IgD-negative memory B cell (primary cell): Measurements from ENCODE around the gene MYRIP. TPM values are rescaled to one million over a fixed set of nuclear protein-coding genes. Genes with fewer than 3 reads are reported as not detected.
A peak's percentile ranks its signal among the peaks of the same experiment; 100 is the strongest.
"Not testable (repeated sequence)": the region's sequence is repeated elsewhere in the genome, so short reads cannot be mapped to it uniquely, and the experiment has no call there.

Experiments used
- H3K27ac Mint-ChIP-seq, 3 donors: one replicate each; pipeline ENCODE4 v1.8.0; 2020 to 2022; ENCODE audit warnings: mild to moderate bottlenecking in 3 of 3, mixed read lengths in 3 of 3, moderate library complexity in 1 of 3
- H3K27me3 Mint-ChIP-seq: one replicate; pipeline ENCODE4 v1.8.0; 2021; ENCODE audit warnings: mixed read lengths
- H3K36me3 Mint-ChIP-seq: one replicate; pipeline ENCODE4 v1.8.0; 2020; ENCODE audit warnings: mild to moderate bottlenecking, mixed read lengths
- H3K4me1 Mint-ChIP-seq, 3 donors: one replicate each; pipeline ENCODE4 v1.8.0; 2020 to 2022; ENCODE audit warnings: mixed read lengths in 3 of 3, mild to moderate bottlenecking in 1 of 3
- H3K4me3 Mint-ChIP-seq, 4 donors: one replicate each; pipeline ENCODE4 v1.8.0; 2020 to 2022; ENCODE audit warnings: mild to moderate bottlenecking in 4 of 4, mixed read lengths in 4 of 4, moderate library complexity in 3 of 4
- H3K9me3 Mint-ChIP-seq, 3 donors: one replicate each; pipeline ENCODE4 v1.8.0; 2020 to 2021; ENCODE audit warnings: mixed read lengths in 3 of 3, mild to moderate bottlenecking in 1 of 3
- polyA plus RNA-seq: library from polyadenylated mRNA; unstranded; fragments of 300-500 nt; fragmentation: Illumina TruSeq; gene quantifications from one replicate; pipeline ENCODE4 v1.2.3, GENCODE V29; 2021

Gene MYRIP
- 0.11 TPM for polyA plus RNA-seq

GRCh38 chr3:39809181-39809994 is at the start of gene MYRIP:
TSS of gene MYRIP (plus strand) at chr3:39809609. CDS start at chr3:39900817, 91,208 bp downstream.
- peaks cover 31% of the 10 kb centered on the region for H3K27me3 Mint-ChIP-seq
- H3K27ac Mint-ChIP-seq = no peak within 1 kb of the TSS
- peaks cover 11 to 25% (median 18%) of the 10 kb centered on the region in 3 donors for H3K4me1 Mint-ChIP-seq
- H3K36me3 Mint-ChIP-seq = no peaks in the 10 kb centered on the region
- H3K4me3 Mint-ChIP-seq = peak within 1 kb of the TSS; percentile 75 to 92 (median 82)
- H3K9me3 Mint-ChIP-seq = no peaks in the 10 kb centered on the region

GRCh38 chr3:39760325-39760724 is 49.1 kb upstream of the MYRIP start:
- Mint-ChIP-seq H3K36me3 (no peaks in the 10 kb centered on the region), H3K9me3 (peaks cover 0 to 3% (median 0%) of the 10 kb centered on the region in 3 donors), H3K27ac (no peak overlapping the region), H3K4me3 (no peak overlapping the region), H3K27me3 (peaks cover 5% of the 10 kb centered on the region), H3K4me1 (peaks cover under 1 to 3% (median 2%) of the 10 kb centered on the region in 3 donors)

GRCh38 chr3:39762537-39763070 is 46.8 kb upstream of the MYRIP start:
- peaks cover 4% of the 10 kb centered on the region in 3 donors for H3K9me3 Mint-ChIP-seq
- H3K4me1 Mint-ChIP-seq = no peaks in the 10 kb centered on the region
- H3K4me3 Mint-ChIP-seq = no peak overlapping the region
- H3K27me3 Mint-ChIP-seq = peaks cover 5% of the 10 kb centered on the region
- H3K36me3 Mint-ChIP-seq = no peaks in the 10 kb centered on the region
- H3K27ac Mint-ChIP-seq = no peak overlapping the region

DNA sequence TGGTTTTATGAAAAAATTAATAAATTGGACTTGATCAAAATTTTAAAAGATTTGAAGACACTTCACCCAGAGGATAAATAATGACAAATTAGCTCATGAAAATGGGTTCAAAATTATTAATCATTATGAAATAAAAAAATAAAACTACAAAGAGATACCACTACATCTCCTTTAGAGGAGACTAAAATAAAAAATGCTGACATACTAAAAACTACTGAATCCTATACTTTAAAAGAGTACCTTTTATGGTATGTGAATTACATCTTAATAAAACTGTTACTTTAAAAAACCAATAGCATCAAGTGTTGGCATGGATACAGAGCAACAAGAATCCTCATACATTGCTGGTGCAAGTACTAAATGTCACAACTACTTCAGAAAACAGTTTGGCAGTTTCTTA is 46.0 kb upstream of the MYRIP start:
- Mint-ChIP-seq H3K4me3 (no peak overlapping the region), H3K27ac (no peak overlapping the region), H3K9me3 (peaks cover 4 to 5% (median 4%) of the 10 kb centered on the region in 3 donors), H3K27me3 (peaks cover 5% of the 10 kb centered on the region), H3K4me1 (no peaks in the 10 kb centered on the region), H3K36me3 (no peaks in the 10 kb centered on the region)

GRCh38 chr3:39765575-39765974 is 43.8 kb upstream of the MYRIP start:
- peaks cover 4 to 7% (median 4%) of the 10 kb centered on the region in 3 donors for H3K9me3 Mint-ChIP-seq
- no peak overlapping the region for H3K4me3 Mint-ChIP-seq
- peaks cover 2% of the 10 kb centered on the region for H3K27me3 Mint-ChIP-seq
- H3K36me3 Mint-ChIP-seq = no peaks in the 10 kb centered on the region
- no peak overlapping the region for H3K27ac Mint-ChIP-seq
- no peaks in the 10 kb centered on the region for H3K4me1 Mint-ChIP-seq

- H3K36me3 Mint-ChIP-seq = no peaks in the 10 kb centered on the region
- H3K9me3 Mint-ChIP-seq = peaks cover 4 to 7% (median 4%) of the 10 kb centered on the region in 3 donors
- no peaks in the 10 kb centered on the region for H3K27me3 Mint-ChIP-seq
- no peak overlapping the region for H3K27ac Mint-ChIP-seq
- H3K4me1 Mint-ChIP-seq = no peaks in the 10 kb centered on the region
- no peak overlapping the region for H3K4me3 Mint-ChIP-seq
Observed at GRCh38 chr3:39766433-39766832, 43.0 kb upstream of the MYRIP start.

- H3K4me3 Mint-ChIP-seq, H3K36me3 Mint-ChIP-seq, H3K27me3 Mint-ChIP-seq, H3K9me3 Mint-ChIP-seq, H3K4me1 Mint-ChIP-seq, H3K27ac Mint-ChIP-seq: not testable (repeated sequence)
Observed at GRCh38 chr3:39766909-39767308, 42.5 kb upstream of the MYRIP start.

GRCh38 chr3:39778168-39778567 is 31.2 kb upstream of the MYRIP start:
- not testable (repeated sequence) for H3K27me3 Mint-ChIP-seq, H3K4me1 Mint-ChIP-seq, H3K9me3 Mint-ChIP-seq, H3K4me3 Mint-ChIP-seq, H3K36me3 Mint-ChIP-seq, H3K27ac Mint-ChIP-seq

- Mint-ChIP-seq H3K27ac (peak overlapping the region in 1 of 3 donors; percentile 26), H3K4me3 (no peak overlapping the region), H3K27me3 (peaks cover 4% of the 10 kb centered on the region), H3K4me1 (no peaks in the 10 kb centered on the region), H3K9me3 (peaks cover 0 to 8% (median 5%) of the 10 kb centered on the region in 3 donors), H3K36me3 (no peaks in the 10 kb centered on the region)
Observed at GRCh38 chr3:39779511-39780230, 29.7 kb upstream of the MYRIP start.

- H3K27ac Mint-ChIP-seq = no peak overlapping the region
- peaks cover 4% of the 10 kb centered on the region for H3K27me3 Mint-ChIP-seq
- no peaks in the 10 kb centered on the region for H3K36me3 Mint-ChIP-seq
- H3K9me3 Mint-ChIP-seq = peaks cover 0 to 8% (median 5%) of the 10 kb centered on the region in 3 donors
- H3K4me3 Mint-ChIP-seq = no peak overlapping the region
- no peaks in the 10 kb centered on the region for H3K4me1 Mint-ChIP-seq
Observed at GRCh38 chr3:39780352-39780751, 29.1 kb upstream of the MYRIP start.

DNA sequence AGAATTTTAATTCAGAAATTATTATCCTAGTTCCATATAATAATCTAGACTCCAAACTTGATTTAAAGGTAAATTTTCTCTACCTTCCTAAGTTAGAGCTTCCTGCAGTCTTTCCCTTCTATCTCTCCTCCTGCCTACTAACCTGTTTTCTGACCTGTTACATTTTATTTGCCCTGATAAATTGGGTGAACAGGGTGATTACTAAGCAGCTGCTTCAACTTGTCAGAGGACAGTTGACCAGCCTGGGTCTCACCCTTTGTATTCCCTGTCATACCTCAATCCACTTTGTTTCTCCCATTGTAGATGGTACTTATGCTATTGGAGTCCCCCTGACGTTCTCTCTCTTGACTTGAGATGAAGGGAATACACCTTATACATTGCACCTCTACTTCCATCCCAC is 28.4 kb upstream of the MYRIP start:
- Mint-ChIP-seq H3K27me3 (peaks cover 4% of the 10 kb centered on the region), H3K4me1 (no peaks in the 10 kb centered on the region), H3K27ac (no peak overlapping the region), H3K4me3 (no peak overlapping the region), H3K36me3 (no peaks in the 10 kb centered on the region), H3K9me3 (peaks cover 0 to 8% (median 5%) of the 10 kb centered on the region in 3 donors)

DNA sequence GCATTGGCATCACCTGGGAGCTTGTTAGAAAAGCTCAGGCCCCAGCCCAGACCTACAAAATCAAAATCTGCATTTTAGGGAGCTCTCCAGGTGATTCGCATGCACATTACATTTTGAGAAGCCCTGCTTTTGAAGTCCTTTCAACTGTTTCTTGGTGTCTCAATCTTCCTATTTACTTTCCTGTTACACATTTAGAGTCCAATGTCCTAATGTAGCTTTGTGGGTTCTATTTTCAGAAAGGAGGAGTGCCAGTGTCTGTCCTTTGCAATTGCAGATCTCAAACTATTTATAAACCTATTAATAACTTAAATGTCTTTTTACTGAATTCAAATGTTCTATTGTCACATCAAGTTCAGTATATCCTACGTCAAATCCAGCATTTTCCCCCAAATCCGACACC is 27.8 kb upstream of the MYRIP start:
- H3K9me3 Mint-ChIP-seq = peaks cover 0 to 8% (median 5%) of the 10 kb centered on the region in 3 donors
- H3K4me3 Mint-ChIP-seq = no peak overlapping the region
- no peaks in the 10 kb centered on the region for H3K4me1 Mint-ChIP-seq
- peaks cover 4% of the 10 kb centered on the region for H3K27me3 Mint-ChIP-seq
- H3K36me3 Mint-ChIP-seq = no peaks in the 10 kb centered on the region
- no peak overlapping the region for H3K27ac Mint-ChIP-seq

GRCh38 chr3:39783680-39784079 is 25.7 kb upstream of the MYRIP start:
- peaks cover 4% of the 10 kb centered on the region for H3K27me3 Mint-ChIP-seq
- H3K27ac Mint-ChIP-seq = no peak overlapping the region
- no peak overlapping the region for H3K4me3 Mint-ChIP-seq
- H3K4me1 Mint-ChIP-seq = no peaks in the 10 kb centered on the region
- no peaks in the 10 kb centered on the region for H3K36me3 Mint-ChIP-seq
- peaks cover 0 to 3% (median 0%) of the 10 kb centered on the region in 3 donors for H3K9me3 Mint-ChIP-seq

DNA sequence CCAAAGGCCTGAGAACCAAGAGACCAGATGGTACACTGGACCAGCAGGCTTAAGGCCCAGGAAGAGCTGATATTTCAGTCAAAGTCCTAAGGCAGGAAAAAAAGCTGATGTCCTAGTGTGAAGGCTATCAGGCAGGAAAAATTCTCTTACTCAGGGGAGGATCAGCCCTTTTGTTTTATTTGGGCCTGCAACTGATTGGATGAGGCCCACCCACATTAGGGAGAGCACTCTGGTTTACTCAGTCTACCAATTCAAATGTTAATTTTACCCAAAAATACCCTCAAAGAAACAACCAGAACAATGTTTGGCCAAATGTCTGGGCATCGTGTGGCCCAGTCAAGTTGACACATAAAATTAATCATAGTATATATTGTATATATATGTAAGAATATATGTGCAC is 24.5 kb upstream of the MYRIP start:
- peaks cover 6% of the 10 kb centered on the region for H3K27me3 Mint-ChIP-seq

GRCh38 chr3:39788128-39788883 is 21.1 kb upstream of the MYRIP start:
- no peaks in the 10 kb centered on the region for H3K36me3 Mint-ChIP-seq
- peaks cover 4% of the 10 kb centered on the region for H3K27me3 Mint-ChIP-seq
- no peak overlapping the region for H3K27ac Mint-ChIP-seq
- H3K4me3 Mint-ChIP-seq = no peak overlapping the region
- no peaks in the 10 kb centered on the region for H3K9me3 Mint-ChIP-seq
- no peaks in the 10 kb centered on the region for H3K4me1 Mint-ChIP-seq

More for the DNA sequence above, 24.5 kb upstream of the MYRIP start:
- no peaks in the 10 kb centered on the region for H3K4me1 Mint-ChIP-seq
- H3K36me3 Mint-ChIP-seq = no peaks in the 10 kb centered on the region
- H3K9me3 Mint-ChIP-seq = peaks cover 0 to 3% (median 0%) of the 10 kb centered on the region in 3 donors
- no peak overlapping the region for H3K27ac Mint-ChIP-seq
- H3K4me3 Mint-ChIP-seq = no peak overlapping the region
